Uterine smooth muscle cell (primary cell): ENCODE measurements around the gene SLC17A9. TPM values are rescaled to one million over a fixed set of nuclear protein-coding genes. Genes with fewer than 3 reads are reported as not detected.

Experiments used
- total RNA-seq: library from RNA; depleted of rRNA; stranded (reverse); fragments of >200 nt; gene quantifications from 2 replicates; pipeline ENCODE4 v1.2.3, GENCODE V29; 2014

Gene SLC17A9, protein sequence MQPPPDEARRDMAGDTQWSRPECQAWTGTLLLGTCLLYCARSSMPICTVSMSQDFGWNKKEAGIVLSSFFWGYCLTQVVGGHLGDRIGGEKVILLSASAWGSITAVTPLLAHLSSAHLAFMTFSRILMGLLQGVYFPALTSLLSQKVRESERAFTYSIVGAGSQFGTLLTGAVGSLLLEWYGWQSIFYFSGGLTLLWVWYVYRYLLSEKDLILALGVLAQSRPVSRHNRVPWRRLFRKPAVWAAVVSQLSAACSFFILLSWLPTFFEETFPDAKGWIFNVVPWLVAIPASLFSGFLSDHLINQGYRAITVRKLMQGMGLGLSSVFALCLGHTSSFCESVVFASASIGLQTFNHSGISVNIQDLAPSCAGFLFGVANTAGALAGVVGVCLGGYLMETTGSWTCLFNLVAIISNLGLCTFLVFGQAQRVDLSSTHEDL
- total RNA-seq: 16.0 and 16.6 TPM in 2 replicates

DNA sequence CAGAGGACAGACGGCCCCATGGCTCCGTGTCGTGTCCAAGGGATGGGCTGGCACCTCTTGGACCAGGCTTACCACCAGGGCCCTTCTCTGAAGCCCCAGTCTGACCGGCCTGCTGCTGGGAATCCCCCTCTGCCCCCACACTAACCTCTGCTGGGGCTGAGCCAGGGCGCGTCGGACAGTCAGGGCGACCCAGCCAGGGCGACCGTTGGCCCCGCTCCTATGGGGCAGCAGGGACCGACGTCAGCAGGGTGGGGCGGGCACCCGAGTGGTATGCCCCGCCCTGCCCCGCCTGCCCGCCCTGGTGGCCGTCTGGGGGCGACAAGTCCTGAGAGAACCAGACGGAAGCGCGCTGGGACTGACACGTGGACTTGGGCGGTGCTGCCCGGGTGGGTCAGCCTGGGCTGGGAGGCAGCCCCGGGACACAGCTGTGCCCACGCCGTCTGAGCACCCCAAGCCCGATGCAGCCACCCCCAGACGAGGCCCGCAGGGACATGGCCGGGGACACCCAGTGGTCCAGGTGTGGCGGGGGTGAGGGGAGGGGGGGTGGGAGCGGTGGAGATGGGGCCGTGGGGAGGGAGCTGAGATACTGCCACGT lies at the start of gene SLC17A9:
Gene SLC17A9 (plus strand): TSS at position 337 of the 595 bp plus-strand sequence. CDS start 122 bp downstream, at position 459.

DNA sequence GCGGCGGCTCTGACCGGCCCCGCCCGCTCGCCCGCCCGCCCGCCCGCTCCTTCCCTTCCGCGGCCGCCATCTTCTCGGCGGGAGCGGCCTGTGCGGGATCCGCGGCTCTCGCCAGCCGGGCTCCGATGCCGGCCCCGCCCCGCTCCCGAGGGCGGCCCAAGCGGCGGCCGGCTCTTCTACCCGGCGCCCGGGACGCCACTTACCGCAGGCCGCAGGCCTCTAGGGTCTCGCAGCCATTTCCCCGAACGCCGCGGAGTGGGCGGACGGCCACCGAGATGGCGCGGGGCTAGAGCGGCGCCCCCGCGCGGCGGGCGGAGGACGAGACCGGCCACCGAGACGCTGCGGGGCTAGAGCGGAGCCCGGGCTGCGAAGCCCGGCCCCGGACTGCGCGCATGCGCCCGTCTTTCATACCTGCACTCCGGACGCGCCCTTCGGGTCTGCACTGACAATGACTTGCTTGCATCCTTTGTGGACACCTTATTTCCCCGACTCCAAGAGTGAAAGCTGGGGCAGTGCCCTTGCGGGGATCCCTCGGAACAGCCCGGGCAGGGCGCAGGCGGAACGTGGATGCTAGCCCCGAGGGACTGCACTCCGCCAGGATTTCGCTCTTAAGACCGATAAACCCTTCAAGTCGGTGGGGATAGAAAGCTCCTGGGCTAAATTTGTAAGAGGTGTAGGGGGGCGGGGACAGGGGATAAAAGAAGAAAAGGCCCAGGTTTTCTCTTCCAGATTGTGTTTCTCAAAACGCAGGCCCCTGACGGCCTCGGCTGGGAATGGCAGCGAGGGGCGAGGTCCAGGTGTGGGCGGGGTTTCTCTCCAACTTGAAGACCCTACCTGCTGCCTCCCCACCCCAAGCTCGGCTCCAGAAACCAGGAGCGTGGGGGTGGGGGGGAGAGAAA lies 26.0 kb upstream of the SLC17A9 start, which contains the start of gene DIDO1:
Gene DIDO1 (minus strand): TSS at position 277 of the 899 bp plus-strand sequence.

DNA sequence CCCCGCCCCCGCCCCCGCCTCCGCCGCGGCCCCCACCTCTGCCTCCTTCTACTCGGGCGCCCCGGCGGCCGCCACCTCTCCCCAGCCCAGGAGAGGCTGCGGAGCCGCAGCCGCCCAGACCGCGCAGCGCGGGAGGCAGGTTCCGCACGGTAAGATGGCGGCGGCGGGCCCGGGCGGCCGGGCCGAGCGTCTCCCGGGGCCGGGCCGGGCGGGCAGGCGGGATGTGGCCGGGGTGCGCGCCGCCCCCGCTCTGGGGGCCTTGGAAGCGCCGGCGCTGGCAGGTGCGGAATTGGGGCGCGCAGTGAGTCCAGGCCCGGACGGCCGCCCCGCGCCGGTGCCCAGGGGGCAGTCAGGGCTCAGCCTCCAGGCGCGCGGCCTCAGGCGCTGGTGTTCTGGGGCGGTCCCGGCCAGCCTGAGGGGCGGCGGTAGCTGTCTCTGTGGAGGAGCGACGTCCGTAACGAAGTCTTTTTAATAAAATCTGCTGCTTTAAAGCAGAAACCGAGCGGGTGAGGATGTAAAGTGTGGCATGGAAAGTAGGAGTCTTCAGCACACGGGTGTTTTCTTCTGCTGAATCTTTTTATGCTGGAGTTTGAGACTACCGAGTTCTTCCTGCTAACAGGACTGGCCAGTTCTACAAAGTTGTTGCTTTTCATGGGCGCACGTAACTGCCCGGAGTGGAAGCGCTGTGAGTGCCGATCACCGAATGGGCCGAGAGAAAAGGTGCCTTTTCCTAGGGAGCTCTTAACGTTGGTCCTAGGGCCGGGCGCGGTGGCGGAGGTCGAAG lies 14.2 kb upstream of the SLC17A9 start, which contains the start of gene GID8:
Gene GID8 (plus strand): TSS at position 43 of the 784 bp plus-strand sequence. CDS start 3,356 bp downstream, outside the sequence.

DNA sequence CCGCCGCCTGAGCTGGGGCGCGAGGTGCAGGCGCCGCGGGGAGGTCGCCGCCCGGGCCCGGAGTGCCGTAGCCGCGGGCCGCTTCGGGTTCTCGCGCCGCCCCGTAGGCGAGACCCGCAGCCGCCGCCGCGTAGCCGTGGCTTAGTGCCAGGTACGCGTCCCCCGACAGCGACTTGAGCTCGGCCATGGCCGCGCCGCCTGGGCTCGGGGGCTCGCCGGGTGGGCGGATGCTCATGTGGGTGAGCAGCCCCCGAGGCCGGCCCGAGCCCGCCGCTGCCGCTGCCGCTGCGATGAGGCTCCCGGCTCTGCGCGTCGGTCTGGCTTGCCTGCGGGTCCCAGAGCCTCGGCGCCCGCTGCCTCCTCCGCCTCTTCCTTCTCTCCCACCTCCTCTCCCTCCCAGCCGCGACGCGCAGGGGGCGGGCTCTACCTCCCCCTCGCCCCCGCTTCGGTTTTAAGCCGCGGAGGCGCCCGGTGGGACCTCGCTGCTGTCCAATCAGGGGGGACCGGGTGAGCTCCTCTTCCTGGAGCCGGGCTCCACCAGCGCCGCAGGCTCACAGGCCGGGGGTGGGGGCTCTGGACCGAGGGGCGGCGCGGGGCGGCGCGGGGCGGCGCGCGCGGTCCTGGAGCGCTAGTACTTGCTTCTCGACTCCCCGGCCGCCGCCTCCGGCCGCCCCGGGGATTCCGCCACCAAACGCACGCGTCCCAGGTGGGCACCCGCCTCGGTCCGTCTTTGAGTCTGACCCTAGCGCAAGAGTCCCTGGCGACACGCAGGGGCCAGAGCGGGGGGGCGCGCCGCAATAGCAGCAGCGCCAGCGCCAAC lies 54.2 kb downstream of the SLC17A9 start, which contains the start of gene BHLHE23:
Gene BHLHE23 (minus strand): TSS at position 425 of the 820 bp plus-strand sequence. CDS start 190 bp downstream, at position 235.

Other genes starting within 250 kb of the SLC17A9 start
- 2.0 and 3.1 TPM in 2 replicates for gene NTSR1, start 243.9 kb upstream of the SLC17A9 start, total RNA-seq
- 22.0 and 33.9 TPM in 2 replicates for gene MRGBP, start 156.2 kb upstream of the SLC17A9 start, total RNA-seq
- 48.4 and 51.5 TPM in 2 replicates for gene OGFR, start 147.9 kb upstream of the SLC17A9 start, total RNA-seq
- 0.11 and 1.1 TPM in 2 replicates for gene COL9A3, start 135.7 kb upstream of the SLC17A9 start, total RNA-seq
- 21.6 and 27.9 TPM in 2 replicates for gene TCFL5, start 90.9 kb upstream of the SLC17A9 start, total RNA-seq
- gene DIDO1, start 26.2 kb upstream of the SLC17A9 start, total RNA-seq: 53.1 and 60.6 TPM in 2 replicates
- gene GID8, start 14.6 kb upstream of the SLC17A9 start, total RNA-seq: 32.4 and 39.7 TPM in 2 replicates
- not detected in 2 replicates for gene BHLHE23, start 54.3 kb downstream of the SLC17A9 start, total RNA-seq